ENCODE results near the gene TMEM63C.

- TF ChIP-seq EZH2 (IDR thresholded peaks at IDR 0.05; ENCODE audit: borderline replicate concordance) (no peak), CTCF (IDR thresholded peaks at IDR 0.05; ENCODE audit: poor library complexity) (no peak), EZH2phosphoT487 (IDR thresholded peaks at IDR 0.05; ENCODE audit: low read depth, severe bottlenecking, unreplicated experiment) (no peak)
These were observed 6.0 kb downstream of the TMEM63C start for GRCh38 chr14:77187649-77188012.

Data from hepatocyte (in vitro differentiated cells).